IMR-90 (cell line): ENCODE data around the gene HMCN1. TPM values are rescaled to one million over a fixed set of nuclear protein-coding genes. Genes with fewer than 3 reads are reported as not detected.

Experiments used
- ATAC-seq: fragments of 200-7000 bp; cut with Tn5 transposase; 2 replicates; pipeline ENCODE4 v1.9.1; 2020; ENCODE audit warnings: low read depth, mild to moderate bottlenecking, moderate library complexity
- BruUV-seq: library from RNA; stranded (reverse); fragments of 400-500 nt; replicated peaks from 2 replicates; lab custom pipeline; 2021; lab: Mats Ljungman, UMichigan
- CTCF ChIA-PET: fragments of 300-600 bp; formaldehyde crosslinking; extraction: SDS; loops from one replicate; lab custom pipeline; 2021; ENCODE audit warnings: antibody characterized with exemption; lab: Yijun Ruan, JAX
- POLR2A ChIA-PET: fragments of 300-600 bp; sonication (Branson Sonifier 250); formaldehyde crosslinking; loops from one replicate; lab custom pipeline; 2022; ENCODE audit warnings: antibody characterized with exemption; ENCODE audit not compliant: unreplicated experiment; lab: Charles Lee
- DNase-seq: peaks from one replicate; pipeline ENCODE4 v3.0.0; 2013
- H2AFZ ChIP-seq: replicated peaks from 2 replicates; pipeline ENCODE3; 2013; ENCODE audit warnings: low read length, mild to moderate bottlenecking; ENCODE audit not compliant: poor library complexity
- H2AK5ac ChIP-seq: 2 replicates; pipeline ENCODE4 v1.6.1; 2013; ENCODE audit warnings: low read depth, low read length, inconsistent platforms
- H2AK9ac ChIP-seq: replicated peaks from 2 replicates; pipeline ENCODE3; 2013; ENCODE audit warnings: mild to moderate bottlenecking, low read depth, low read length, moderate library complexity; ENCODE audit not compliant: poor library complexity
- H2BK120ac ChIP-seq: 2 replicates; pipeline ENCODE4 v1.6.1; 2013; ENCODE audit warnings: low read depth, low read length, inconsistent platforms
- H2BK15ac ChIP-seq: 3 replicates; pipeline ENCODE4 v1.6.1; 2013; ENCODE audit warnings: low read depth, low read length, inconsistent platforms
- H2BK20ac ChIP-seq: 2 replicates; pipeline ENCODE4 v1.6.1; 2013; ENCODE audit warnings: low read depth, mild to moderate bottlenecking, inconsistent platforms, low read length, moderate library complexity
- H2BK5ac ChIP-seq: 2 replicates; pipeline ENCODE4 v1.6.1; 2013; ENCODE audit warnings: mild to moderate bottlenecking, low read depth, low read length, inconsistent platforms; ENCODE audit not compliant: poor library complexity, severe bottlenecking
- H3K14ac ChIP-seq: replicated peaks from 2 replicates; pipeline ENCODE4 v1.6.1; 2013; ENCODE audit warnings: low read depth, low read length, inconsistent platforms
- H3K18ac ChIP-seq: 2 replicates; pipeline ENCODE4 v1.6.1; 2013; ENCODE audit warnings: low read depth, low read length, control low read depth
- H3K23ac ChIP-seq: 2 replicates; pipeline ENCODE4 v1.6.1; 2013; ENCODE audit warnings: low read depth, low read length, inconsistent platforms
- H3K27ac ChIP-seq: 2 replicates; pipeline ENCODE4 v1.5.1; 2013; ENCODE audit warnings: mild to moderate bottlenecking, control low read depth, low read length; ENCODE audit not compliant: insufficient read depth
- H3K27me3 ChIP-seq: 2 replicates; pipeline ENCODE4 v1.6.1; 2013; ENCODE audit warnings: low read length; ENCODE audit not compliant: control insufficient read depth, insufficient read depth
- H3K36me3 ChIP-seq: 2 replicates; pipeline ENCODE4 v1.6.1; 2013; ENCODE audit warnings: low read length, mixed read lengths; ENCODE audit not compliant: control insufficient read depth, insufficient read depth
- H3K4ac ChIP-seq: 2 replicates; pipeline ENCODE4 v1.6.1; 2013; ENCODE audit warnings: low read depth, low read length, inconsistent platforms
- H3K4me1 ChIP-seq: 2 replicates; pipeline ENCODE4 v1.6.1; 2013; ENCODE audit warnings: low read length, mixed read lengths; ENCODE audit not compliant: control insufficient read depth, insufficient read depth
- H3K4me2 ChIP-seq: 2 replicates; pipeline ENCODE4 v1.6.1; 2013; ENCODE audit warnings: low read depth, mild to moderate bottlenecking, control low read depth, low read length, moderate library complexity
- H3K4me3 ChIP-seq: 2 replicates; pipeline ENCODE4 v1.5.1; 2013; ENCODE audit warnings: low read depth, mild to moderate bottlenecking, control low read depth, low read length, moderate library complexity; ENCODE audit not compliant: insufficient read depth
- H3K56ac ChIP-seq: 2 replicates; pipeline ENCODE4 v1.6.1; 2013; ENCODE audit warnings: low read length, inconsistent platforms; ENCODE audit not compliant: insufficient read depth; ENCODE audit errors: extremely low read depth
- H3K79me1 ChIP-seq, 2 experiments: 2 replicates each; pipeline ENCODE4 v1.6.1; 2013; ENCODE audit warnings: low read length in 2 of 2, inconsistent platforms in 1 of 2, low read depth in 1 of 2
- H3K9ac ChIP-seq: 2 replicates; pipeline ENCODE4 v1.6.1; 2013; ENCODE audit warnings: low read depth, low read length, control low read depth
- H3K9me1 ChIP-seq: 2 replicates; pipeline ENCODE4 v1.6.1; 2013; ENCODE audit warnings: low read length, inconsistent platforms; ENCODE audit not compliant: insufficient read depth
- H3K9me3 ChIP-seq: 2 replicates; pipeline ENCODE4 v1.6.1; 2013; ENCODE audit warnings: low read length; ENCODE audit not compliant: control insufficient read depth, insufficient read depth
- H4K20me1 ChIP-seq: 2 replicates; pipeline ENCODE4 v1.6.1; 2013; ENCODE audit warnings: low read length, inconsistent platforms; ENCODE audit not compliant: insufficient read depth
- H4K5ac ChIP-seq: 2 replicates; pipeline ENCODE4 v1.6.1; 2013; ENCODE audit warnings: mild to moderate bottlenecking, low read depth, low read length, control low read depth
- H4K8ac ChIP-seq, 2 experiments: 2 replicates each; pipeline ENCODE4 v1.6.1; 2013; ENCODE audit warnings: low read depth in 2 of 2, low read length in 2 of 2, control low read depth in 1 of 2, inconsistent platforms in 1 of 2
- H4K91ac ChIP-seq: 2 replicates; pipeline ENCODE4 v1.6.1; 2013; ENCODE audit warnings: low read depth, low read length, inconsistent platforms; ENCODE audit not compliant: insufficient read depth
- MXI1 ChIP-seq: IDR thresholded peaks from 2 replicates; pipeline ENCODE4 v1.6.1; 2012; ENCODE audit warnings: low read depth, mild to moderate bottlenecking, low read length, moderate library complexity, borderline replicate concordance
- NFE2L2 ChIP-seq: fragments of 150-350 bp; IDR thresholded peaks from 2 replicates; pipeline ENCODE4 v1.6.1; 2016; ENCODE audit warnings: low read depth, mild to moderate bottlenecking, low read length
- RFX5 ChIP-seq: IDR thresholded peaks from 2 replicates; pipeline ENCODE4 v1.8.0; 2012; ENCODE audit warnings: low read depth, mild to moderate bottlenecking, low read length, moderate library complexity
- dilution Hi-C: fragments of 300-500 bp; cut with HindIII; formaldehyde crosslinking; loops from one replicate; pipeline ENCODE4 v1.14.3; 2018; ENCODE audit warnings: low sequenced_read_pairs; ENCODE audit not compliant: unreplicated experiment
- in situ Hi-C: fragments of 300-500 bp; cut with MboI; formaldehyde crosslinking; loops from 3 replicates; pipeline ENCODE4 v1.14.3; 2019; ENCODE audit warnings: low sequenced_read_pairs, inconsistent platforms, mixed read lengths
- intact Hi-C: fragments of 100-400 bp; cut with micrococcal nuclease; formaldehyde crosslinking; loops from 2 replicates; pipeline ENCODE4 v1.10.0; 2022
- polyA plus RNA-seq, 3 experiments: library from polyadenylated mRNA; depleted of rRNA; stranded (reverse); fragments of >200 nt; gene quantifications; 2 replicates each; pipeline ENCODE4 v1.2.3, GENCODE V29; 2012; ENCODE audit warnings: low replicate concordance in 1 of 3
- total RNA-seq: library from RNA; depleted of rRNA; stranded (reverse); fragments of >200 nt; gene quantifications from 2 replicates; pipeline ENCODE4 v1.2.3, GENCODE V29; 2012

Gene HMCN1
- total and polyA plus RNA-seq, 2 of the 4 experiments (the other 2 are of a cell fraction): 6.1 to 11.7 TPM

- Histone ChIP-seq H3K14ac (no peak overlapping the region), H2BK15ac (no peak overlapping the region), H3K9ac (no peak overlapping the region), H2AK5ac (no peak overlapping the region), H3K23ac (no peak overlapping the region), H4K8ac (no peak overlapping the region), H2AK9ac (no peak overlapping the region), H2BK120ac (no peak overlapping the region), H3K79me1 (no peaks in the 10 kb centered on the region), H4K20me1 (no peaks in the 10 kb centered on the region), H3K18ac (no peak overlapping the region), H3K27me3 (no peaks in the 10 kb centered on the region), H2BK20ac (no peak overlapping the region), H3K9me1 (no peaks in the 10 kb centered on the region), H3K4me1 (no peaks in the 10 kb centered on the region), H3K56ac (no peak overlapping the region), H3K4me3 (no peak overlapping the region), H3K4me2 (no peak overlapping the region), H3K4ac (no peak overlapping the region), H2BK5ac (no peak overlapping the region), H4K91ac (no peak overlapping the region), H3K27ac (no peak overlapping the region), H2AFZ (no peak overlapping the region), H4K5ac (no peak overlapping the region), H3K9me3 (no peaks in the 10 kb centered on the region), H3K36me3 (no peaks in the 10 kb centered on the region)
- DNase-seq (no peak), ATAC-seq (no peak)
- no TSS peak for BruUV-seq
- TF ChIP-seq MXI1 (no peak), RFX5 (no peak), NFE2L2 (no peak)
- dilution Hi-C loops (no loop called here), intact Hi-C loops (no loop called here), in situ Hi-C loops (no loop called here)
- POLR2A ChIA-PET: no interaction called here
- CTCF ChIA-PET: no interaction called here
Observed at GRCh38 chr1:186030453-186030852, 296.3 kb downstream of the HMCN1 start.
